Osteocyte (in vitro differentiated cells): ENCODE data around the gene PRPF38B. TPM values are rescaled to one million over a fixed set of nuclear protein-coding genes. Genes with fewer than 3 reads are reported as not detected.

ENCODE experiments used
- DNase-seq: peaks from one replicate; pipeline ENCODE4 v3.0.0; 2021; ENCODE audit warnings: mixed read lengths; ENCODE audit not compliant: unreplicated experiment; ENCODE audit errors: extremely low spot score
- H3K27ac Mint-ChIP-seq: one replicate; pipeline ENCODE4 v1.8.0; 2021; ENCODE audit warnings: mild to moderate bottlenecking, mixed read lengths; ENCODE audit not compliant: unreplicated experiment
- H3K27me3 Mint-ChIP-seq: one replicate; pipeline ENCODE4 v1.8.0; 2021; ENCODE audit warnings: mixed read lengths; ENCODE audit not compliant: unreplicated experiment
- H3K36me3 Mint-ChIP-seq: one replicate; pipeline ENCODE4 v1.8.0; 2021; ENCODE audit warnings: mixed read lengths; ENCODE audit not compliant: unreplicated experiment
- H3K4me1 Mint-ChIP-seq: one replicate; pipeline ENCODE4 v1.8.0; 2021; ENCODE audit warnings: mixed read lengths; ENCODE audit not compliant: unreplicated experiment
- H3K4me3 Mint-ChIP-seq: one replicate; pipeline ENCODE4 v1.8.0; 2021; ENCODE audit warnings: mild to moderate bottlenecking, moderate library complexity, mixed read lengths; ENCODE audit not compliant: unreplicated experiment
- H3K9me3 Mint-ChIP-seq: one replicate; pipeline ENCODE4 v1.8.0; 2021; ENCODE audit warnings: mixed read lengths; ENCODE audit not compliant: unreplicated experiment
- CTCF ChIP-seq: fragments of 200-600 bp; sonication (generic); IDR thresholded peaks from 2 replicates; pipeline ENCODE4 v1.5.0; 2021; ENCODE audit warnings: antibody characterized with exemption, mild to moderate bottlenecking, moderate library complexity
- total RNA-seq: library from RNA; stranded (reverse); gene quantifications from 2 replicates; pipeline ENCODE4 v1.2.1, GENCODE V29; 2021

PRPF38B gene
- total RNA-seq, 1 donor from 2014 or later, result 39.2 TPM

- Mint-ChIP-seq H3K9me3 (no peaks in the 10 kb centered on the region), H3K27ac (no peak overlapping the region), H3K36me3 (no peaks in the 10 kb centered on the region), H3K27me3 (peaks cover 7% of the 10 kb centered on the region), H3K4me3 (no peak overlapping the region), H3K4me1 (peaks cover 13% of the 10 kb centered on the region)
- DNase-seq, result no peak
- no peak for TF ChIP-seq CTCF
Measured at GRCh38 chr1:108716437-108717230, 24.5 kb downstream of the PRPF38B start.

DNA sequence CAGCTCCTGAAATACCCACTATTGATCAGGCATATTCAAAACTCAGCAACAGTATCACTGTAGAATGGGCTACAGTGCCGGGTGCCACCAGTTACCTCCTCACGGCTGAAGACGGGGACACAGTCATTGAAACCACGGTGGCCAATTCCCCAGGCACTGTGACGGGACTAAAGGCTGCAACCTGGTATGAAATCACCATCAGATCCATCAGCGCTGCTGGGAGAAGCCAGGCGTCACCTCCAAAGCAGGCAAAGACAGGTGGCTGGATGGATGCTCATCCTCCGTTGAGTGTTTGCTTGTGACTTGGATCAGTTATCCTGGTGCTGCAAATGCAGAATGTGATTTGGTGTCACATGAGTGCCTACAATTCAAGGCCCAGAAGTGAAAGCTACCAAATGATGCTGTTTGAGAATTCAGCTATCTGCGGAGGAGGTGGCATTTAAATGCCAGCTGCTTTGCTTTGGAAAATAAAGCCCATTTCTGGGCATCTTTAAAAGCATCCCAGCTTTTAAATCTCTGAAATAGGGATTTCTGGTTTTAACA lies 25.7 kb downstream of the PRPF38B start:
- Mint-ChIP-seq H3K27ac (no peak overlapping the region), H3K27me3 (peaks cover 2% of the 10 kb centered on the region), H3K4me1 (peaks cover 13% of the 10 kb centered on the region), H3K9me3 (no peaks in the 10 kb centered on the region), H3K36me3 (no peaks in the 10 kb centered on the region), H3K4me3 (no peak overlapping the region)
- no peak for DNase-seq
- no peak for TF ChIP-seq CTCF

- Mint-ChIP-seq H3K27me3 (no peaks in the 10 kb centered on the region), H3K4me1 (peaks cover 13% of the 10 kb centered on the region), H3K4me3 (no peak overlapping the region), H3K9me3 (no peaks in the 10 kb centered on the region), H3K27ac (peak overlapping the region; percentile 66), H3K36me3 (no peaks in the 10 kb centered on the region)
- DNase-seq, result no peak
- TF ChIP-seq CTCF, result no peak
Measured at GRCh38 chr1:108718927-108719655, 27.0 kb downstream of the PRPF38B start.

GRCh38 chr1:108719656-108720435 lies 27.7 kb downstream of the PRPF38B start:
- DNase-seq, result no peak
- Mint-ChIP-seq H3K27me3 (no peaks in the 10 kb centered on the region), H3K4me3 (no peak overlapping the region), H3K27ac (peak overlapping the region; percentile 66), H3K9me3 (no peaks in the 10 kb centered on the region), H3K4me1 (peaks cover 13% of the 10 kb centered on the region), H3K36me3 (no peaks in the 10 kb centered on the region)
- no peak for TF ChIP-seq CTCF
